CD14-positive monocyte (primary cell): ENCODE results near the gene AIFM1. TPM values are rescaled to one million over a fixed set of nuclear protein-coding genes. Genes with fewer than 3 reads are reported as not detected.

Experiments
- DNase-seq, 3 donors: peaks; one replicate each; pipeline ENCODE4 v3.0.0-alpha.2; 2011 to 2022
- H2AFZ ChIP-seq: 2 replicates; pipeline ENCODE4 v1.6.0; 2012; ENCODE audit warnings: mild to moderate bottlenecking, low read depth, low read length, inconsistent platforms; ENCODE audit not compliant: insufficient read depth, poor library complexity, severe bottlenecking
- H3K27ac ChIP-seq, 2 donors: 1 replicate in 1 of 2; 2 replicates in 1 of 2; pipeline ENCODE4 v1.5.1; 2012 to 2013; ENCODE audit warnings: low read length in 2 of 2, control low read depth in 1 of 2, inconsistent platforms in 1 of 2, low read depth in 1 of 2, mild to moderate bottlenecking in 1 of 2
- H3K27me3 ChIP-seq, 2 donors: one replicate each; pipeline versions ENCODE4 v1.6.0 to v1.6.1; 2011 to 2013; ENCODE audit warnings: low read length in 2 of 2; ENCODE audit not compliant: control insufficient read depth in 2 of 2, insufficient read depth in 2 of 2
- H3K36me3 ChIP-seq, 2 donors: replicated peaks in 1 of 2; 1 replicate in 1 of 2; 2 replicates in 1 of 2; pipeline versions ENCODE4 v1.5.1 to v1.6.1; 2012 to 2013; ENCODE audit warnings: low read length in 2 of 2, control low read depth in 1 of 2, inconsistent platforms in 1 of 2, mild to moderate bottlenecking in 1 of 2; ENCODE audit not compliant: insufficient read depth in 2 of 2, control insufficient read depth in 1 of 2
- H3K4me1 ChIP-seq, 2 donors: 1 replicate in 1 of 2; 2 replicates in 1 of 2; pipeline versions ENCODE4 v1.5.1 to v1.6.1; 2012 to 2013; ENCODE audit warnings: low read length in 2 of 2, control low read depth in 1 of 2, inconsistent platforms in 1 of 2, mild to moderate bottlenecking in 1 of 2, moderate library complexity in 1 of 2; ENCODE audit not compliant: insufficient read depth in 2 of 2, control insufficient read depth in 1 of 2
- H3K4me2 ChIP-seq: replicated peaks from 2 replicates; pipeline ENCODE3; 2012; ENCODE audit warnings: low read length, moderate library complexity, mild to moderate bottlenecking; ENCODE audit not compliant: poor library complexity, severe bottlenecking; ENCODE audit errors: extremely low read depth
- H3K4me3 ChIP-seq, 3 experiments: fragments of 200-600 bp in 1 of 3; sonication (generic) in 1 of 3; replicated peaks in 1 of 3; 1 replicate in 2 of 3; 2 replicates in 1 of 3; pipeline ENCODE4 v1.5.1; 2011 to 2013; ENCODE audit warnings: low read length in 3 of 3, mild to moderate bottlenecking in 3 of 3, control low read depth in 2 of 3, low read depth in 2 of 3, inconsistent platforms in 1 of 3, moderate library complexity in 1 of 3
- H3K79me2 ChIP-seq: 2 replicates; pipeline ENCODE4 v1.6.0; 2012; ENCODE audit warnings: mild to moderate bottlenecking, control low read depth, inconsistent platforms, low read length, moderate library complexity; ENCODE audit not compliant: insufficient read depth
- H3K9ac ChIP-seq: 2 replicates; pipeline ENCODE4 v1.6.0; 2017; ENCODE audit warnings: low read length, mild to moderate bottlenecking; ENCODE audit not compliant: insufficient read depth, poor library complexity, severe bottlenecking
- H3K9me3 ChIP-seq, 2 donors: replicated peaks in 1 of 2; 1 replicate in 1 of 2; 2 replicates in 1 of 2; pipeline versions ENCODE4 v1.5.1 to v1.6.1; 2012 to 2013; ENCODE audit warnings: low read length in 2 of 2, control low read depth in 1 of 2; ENCODE audit not compliant: control insufficient read depth in 1 of 2, insufficient read depth in 1 of 2
- H4K20me1 ChIP-seq: 2 replicates; pipeline ENCODE4 v1.6.0; 2012; ENCODE audit warnings: mild to moderate bottlenecking, low read length, control low read depth, moderate library complexity; ENCODE audit not compliant: insufficient read depth
- H3K27ac Mint-ChIP-seq, 7 donors: one replicate each; pipeline ENCODE4 v1.8.0; 2020; ENCODE audit warnings: mild to moderate bottlenecking in 7 of 7, mixed read lengths in 7 of 7, moderate library complexity in 6 of 7, inconsistent platforms in 2 of 7
- H3K27me3 Mint-ChIP-seq, 3 donors: one replicate each; pipeline ENCODE4 v1.8.0; 2021 to 2022; ENCODE audit warnings: low read depth in 3 of 3, mild to moderate bottlenecking in 3 of 3, mixed read lengths in 3 of 3, moderate library complexity in 3 of 3, inconsistent platforms in 1 of 3
- H3K36me3 Mint-ChIP-seq, 2 donors: one replicate each; pipeline ENCODE4 v1.8.0; 2020; ENCODE audit warnings: mixed read lengths in 2 of 2, inconsistent platforms in 1 of 2, mild to moderate bottlenecking in 1 of 2
- H3K4me1 Mint-ChIP-seq: one replicate; pipeline ENCODE4 v1.8.0; 2020; ENCODE audit warnings: mild to moderate bottlenecking, mixed read lengths
- H3K4me3 Mint-ChIP-seq, 2 donors: one replicate each; pipeline ENCODE4 v1.8.0; 2020; ENCODE audit warnings: mild to moderate bottlenecking in 2 of 2, mixed read lengths in 2 of 2, moderate library complexity in 1 of 2
- H3K9me3 Mint-ChIP-seq, 7 donors: one replicate each; pipeline ENCODE4 v1.8.0; 2020 to 2022; ENCODE audit warnings: mixed read lengths in 7 of 7, mild to moderate bottlenecking in 6 of 7, moderate library complexity in 6 of 7, inconsistent platforms in 2 of 7
- CTCF ChIP-seq: fragments of 200-600 bp; IDR thresholded peaks from one replicate; pipeline ENCODE4 v1.8.0; 2022; ENCODE audit warnings: antibody characterized with exemption, mild to moderate bottlenecking
- WGBS: methylation state at CpG from one replicate; pipeline ENCODE4 v1.1.5; 2013; ENCODE audit warnings: missing lambda C conversion rate; ENCODE audit not compliant: insufficient coverage; 5-methylcytosine and 5-hydroxymethylcytosine counted together
- intact Hi-C, 2 donors: fragments of 100-400 bp; cut with micrococcal nuclease; formaldehyde crosslinking; loops; one replicate each; pipeline versions ENCODE4 v1.15.0 to v1.15.1; 2023
- polyA plus RNA-seq, 3 donors: library from polyadenylated mRNA; depleted of rRNA in 1 of 3; unstranded in 2 of 3; stranded (reverse) in 1 of 3; fragments of 300-500 nt in 2 of 3; fragments of >200 nt in 1 of 3; fragmentation: Illumina TruSeq in 2 of 3; gene quantifications; 1 replicate in 2 of 3; 2 replicates in 1 of 3; pipeline ENCODE4 v1.2.3, GENCODE V29; 2012 to 2021

Gene AIFM1
- polyA plus RNA-seq, 3 donors = 15.1 to 19.1 (median 18.6) TPM

- H3K79me2 ChIP-seq = peaks cover 100% of the 10 kb centered on the region
- peaks cover 5% of the 10 kb centered on the region in 2 donors for H3K36me3 ChIP-seq
- H3K4me1 ChIP-seq = peaks cover 60 to 69% of the 10 kb centered on the region in 2 donors
- TF ChIP-seq CTCF = no peak
- Mint-ChIP-seq H3K36me3 (peaks cover 20 to 26% of the 10 kb centered on the region in 2 donors), H3K4me1 (peaks cover 65% of the 10 kb centered on the region), H3K27ac (peak overlapping the region in 5 of 7 donors; percentile 36 to 95 (median 73)), H3K4me3 (peak overlapping the region in 1 of 2 donors; percentile 30), H3K9me3 (peaks cover 0 to 8% (median 0%) of the 10 kb centered on the region in 7 donors), H3K27me3 (peaks cover 0 to 12% (median 1%) of the 10 kb centered on the region in 3 donors)
- no peaks in the 10 kb centered on the region for H3K27me3 ChIP-seq
- H3K4me3 ChIP-seq = no peak overlapping the region
- H4K20me1 ChIP-seq = peaks cover 86% of the 10 kb centered on the region
- H3K9me3 ChIP-seq = no peaks in the 10 kb centered on the region
- no peak overlapping the region for H2AFZ ChIP-seq
- no CpG with 5 or more reads among the region's 3 CpGs for WGBS
- DNase-seq = peak in 1 of 3 donors; percentile 42
- H3K9ac ChIP-seq = no peak overlapping the region
- intact Hi-C loops = no loop called here
- peak overlapping the region; percentile 23 for H3K4me2 ChIP-seq
- peak overlapping the region in 1 of 2 donors; percentile 58 for H3K27ac ChIP-seq
These were observed 60.4 kb downstream of the AIFM1 start for GRCh38 chrX:130105244-130105643.

GRCh38 chrX:130103605-130104004 is 62.0 kb downstream of the AIFM1 start:
- no peak for TF ChIP-seq CTCF

More at GRCh38 chrX:130103605-130104004, 62.0 kb downstream of the AIFM1 start:
- no peaks in the 10 kb centered on the region for H3K27me3 ChIP-seq
- H3K4me1 ChIP-seq = peaks cover 72 to 81% of the 10 kb centered on the region in 2 donors
- no peak overlapping the region for H3K4me3 ChIP-seq
- Mint-ChIP-seq H3K27me3 (peaks cover 0 to 14% (median 1%) of the 10 kb centered on the region in 3 donors), H3K4me1 (peaks cover 82% of the 10 kb centered on the region), H3K9me3 (peaks cover 0 to 2% (median 0%) of the 10 kb centered on the region in 7 donors), H3K36me3 (peaks cover 20 to 26% of the 10 kb centered on the region in 2 donors), H3K4me3 (no peak overlapping the region), H3K27ac (no peak overlapping the region)
- H3K27ac ChIP-seq = no peak overlapping the region
- intact Hi-C loops = no loop called here
- DNase-seq = no peak
- H3K9me3 ChIP-seq = no peaks in the 10 kb centered on the region
- H3K4me2 ChIP-seq = no peak overlapping the region
- H2AFZ ChIP-seq = no peak overlapping the region
- peaks cover 100% of the 10 kb centered on the region for H3K79me2 ChIP-seq
- no peak overlapping the region for H3K9ac ChIP-seq
- H3K36me3 ChIP-seq = peaks cover 5% of the 10 kb centered on the region in 2 donors
- peaks cover 98% of the 10 kb centered on the region for H4K20me1 ChIP-seq
- no CpG with 5 or more reads among the region's 3 CpGs for WGBS
